Activated CD8-positive, alpha-beta T cell treated with anti-CD3 and anti-CD28 coated beads for 36 hours (primary cell): ENCODE data around the gene APAF1. TPM values are rescaled to one million over a fixed set of nuclear protein-coding genes. Genes with fewer than 3 reads are reported as not detected.

Experiments
- ATAC-seq: fragments of 200-7000 bp; cut with Tn5 transposase; one replicate; pipeline ENCODE4 v1.10.0; 2021; ENCODE audit warnings: mild to moderate bottlenecking, moderate library complexity
- CTCF ChIA-PET: fragments of 350-600 bp; sonication (Branson Sonifier 250); formaldehyde crosslinking; loops from one replicate; lab custom pipeline; 2021; ENCODE audit warnings: antibody characterized with exemption; lab: Charles Lee
- POLR2A ChIA-PET: fragments of 350-600 bp; sonication (Branson Sonifier 250); formaldehyde crosslinking; loops from one replicate; lab custom pipeline; 2021; ENCODE audit warnings: antibody characterized with exemption; lab: Charles Lee
- DNase-seq: peaks from one replicate; pipeline ENCODE4 v3.0.0-alpha.2; 2020
- H3K27ac Mint-ChIP-seq: one replicate; pipeline ENCODE4 v1.8.0; 2021; ENCODE audit warnings: mild to moderate bottlenecking, mixed read lengths
- H3K27me3 Mint-ChIP-seq: one replicate; pipeline ENCODE4 v1.8.0; 2021; ENCODE audit warnings: mixed read lengths
- H3K36me3 Mint-ChIP-seq: one replicate; pipeline ENCODE4 v1.8.0; 2021; ENCODE audit warnings: low read depth, mixed read lengths
- H3K4me1 Mint-ChIP-seq: one replicate; pipeline ENCODE4 v1.8.0; 2021; ENCODE audit warnings: low read depth, mixed read lengths
- H3K4me3 Mint-ChIP-seq: one replicate; pipeline ENCODE4 v1.8.0; 2021; ENCODE audit warnings: mild to moderate bottlenecking, moderate library complexity, mixed read lengths
- H3K9me3 Mint-ChIP-seq: one replicate; pipeline ENCODE4 v1.8.0; 2021; ENCODE audit warnings: mixed read lengths
- CTCF ChIP-seq: fragments of 200-600 bp; IDR thresholded peaks from one replicate; pipeline ENCODE4 v1.8.0; 2022; ENCODE audit warnings: antibody characterized with exemption, mild to moderate bottlenecking
- intact Hi-C: fragments of 100-400 bp; cut with micrococcal nuclease; formaldehyde crosslinking; loops from one replicate; pipeline ENCODE4 v1.10.0; 2022
- total RNA-seq, 2 experiments: library from RNA; stranded (reverse); gene quantifications; one replicate each; pipeline ENCODE4 v1.2.3, GENCODE V29; 2021

The APAF1 gene
- total RNA-seq, 2 experiments from 2014 or later, result 14.3 to 17.9 TPM

GRCh38 chr12:98701166-98701565 is 56.1 kb downstream of the APAF1 start:
- DNase-seq (no peak), ATAC-seq (no peak)
- Mint-ChIP-seq H3K9me3 (no peaks in the 10 kb centered on the region), H3K27ac (no peak overlapping the region), H3K4me1 (peaks cover 3% of the 10 kb centered on the region), H3K27me3 (no peaks in the 10 kb centered on the region), H3K36me3 (peaks cover 4% of the 10 kb centered on the region), H3K4me3 (no peak overlapping the region)
- intact Hi-C loops, result loop anchor here (5.0 kb wide), 1 partner anchor 41 kb away; no protein-coding TSS in a partner anchor
- POLR2A ChIA-PET, result no interaction called here
- CTCF ChIA-PET, result interaction anchor here (1.6 kb wide), 1 partner anchor 297 kb away, joined by 3 read pairs; no protein-coding TSS in a partner anchor
- no peak for TF ChIP-seq CTCF

GRCh38 chr12:98709022-98709421 is 63.9 kb downstream of the APAF1 start:
- H3K36me3 Mint-ChIP-seq, result peaks cover 13% of the 10 kb centered on the region
- DNase-seq, result no peak
- no peaks in the 10 kb centered on the region for H3K4me1 Mint-ChIP-seq
- ATAC-seq, result no peak
- intact Hi-C loops, result no loop called here
- no peak overlapping the region for H3K4me3 Mint-ChIP-seq
- ChIA-PET POLR2A (no interaction called here), CTCF (interaction anchor here (2.0 kb wide), 1 partner anchor 10 kb away, joined by 5 read pairs; no protein-coding TSS in a partner anchor)
- H3K9me3 Mint-ChIP-seq, result no peaks in the 10 kb centered on the region
- no peak for TF ChIP-seq CTCF
- H3K27me3 Mint-ChIP-seq, result no peaks in the 10 kb centered on the region
- no peak overlapping the region for H3K27ac Mint-ChIP-seq

- no peak for DNase-seq
- CTCF ChIA-PET, result no interaction called here
- TF ChIP-seq CTCF, result no peak
- Mint-ChIP-seq H3K4me3 (no peak overlapping the region), H3K36me3 (peaks cover 10% of the 10 kb centered on the region), H3K9me3 (no peaks in the 10 kb centered on the region), H3K27me3 (no peaks in the 10 kb centered on the region), H3K27ac (no peak overlapping the region), H3K4me1 (no peaks in the 10 kb centered on the region)
- intact Hi-C loops, result no loop called here
- POLR2A ChIA-PET, result no interaction called here
- no peak for ATAC-seq
These were observed 69.3 kb downstream of the APAF1 start for GRCh38 chr12:98714426-98714825.

GRCh38 chr12:98719515-98720504 is 74.7 kb downstream of the APAF1 start:
- Mint-ChIP-seq H3K4me1 (peaks cover 2% of the 10 kb centered on the region), H3K27me3 (no peaks in the 10 kb centered on the region), H3K9me3 (no peaks in the 10 kb centered on the region), H3K27ac (no peak overlapping the region), H3K36me3 (peaks cover 12% of the 10 kb centered on the region), H3K4me3 (no peak overlapping the region)
- TF ChIP-seq CTCF, result no peak
- ChIA-PET CTCF (interaction anchor here (0.6 to 1.6 kb wide), 4 partner anchors 20 to 1497 kb away, joined by 3 to 6 read pairs (median 4); no protein-coding TSS in a partner anchor), POLR2A (no interaction called here)
- intact Hi-C loops, result no loop called here
- no peak for ATAC-seq
- no peak for DNase-seq

GRCh38 chr12:98721204-98721702 is 76.2 kb downstream of the APAF1 start:
- no peaks in the 10 kb centered on the region for H3K9me3 Mint-ChIP-seq
- DNase-seq, result no peak
- peaks cover 21% of the 10 kb centered on the region for H3K36me3 Mint-ChIP-seq
- no peak for TF ChIP-seq CTCF
- no peak overlapping the region for H3K27ac Mint-ChIP-seq
- ChIA-PET POLR2A (no interaction called here), CTCF (interaction anchor here (0.6 to 1.6 kb wide), 4 partner anchors 18 to 278 kb away, joined by 3 to 6 read pairs (median 4); no protein-coding TSS in a partner anchor)
- peaks cover 2% of the 10 kb centered on the region for H3K4me1 Mint-ChIP-seq
- intact Hi-C loops, result no loop called here
- no peaks in the 10 kb centered on the region for H3K27me3 Mint-ChIP-seq
- no peak overlapping the region for H3K4me3 Mint-ChIP-seq
- no peak for ATAC-seq
